Neural progenitor cell (in vitro differentiated cells): Measurements from ENCODE around the gene PNKP. TPM values are rescaled to one million over a fixed set of nuclear protein-coding genes. Genes with fewer than 3 reads are reported as not detected.

Experiments
- DNase-seq: peaks from one replicate; pipeline ENCODE4 v3.0.0-alpha.2; 2016; ENCODE audit warnings: low spot score
- H2AFZ ChIP-seq: fragments of 200-600 bp; sonication (generic); replicated peaks from 2 replicates; pipeline ENCODE4 v1.6.1; 2016; ENCODE audit warnings: antibody characterized with exemption
- H3F3A ChIP-seq: fragments of 200-600 bp; sonication (generic); 2 replicates; pipeline ENCODE4 v1.6.1; 2016; ENCODE audit warnings: antibody characterized with exemption, low read depth
- H3K27ac ChIP-seq: fragments of 200-600 bp; sonication (generic); 2 replicates; pipeline ENCODE4 v1.5.1; 2016; ENCODE audit warnings: mild to moderate bottlenecking
- H3K27me3 ChIP-seq: fragments of 200-600 bp; sonication (generic); 2 replicates; pipeline ENCODE4 v1.6.1; 2016; ENCODE audit warnings: mild to moderate bottlenecking, moderate library complexity
- H3K36me3 ChIP-seq: fragments of 200-600 bp; sonication (generic); 2 replicates; pipeline ENCODE4 v1.5.1; 2016
- H3K4me1 ChIP-seq: fragments of 200-600 bp; sonication (generic); 2 replicates; pipeline ENCODE4 v1.6.1; 2016; ENCODE audit warnings: mixed run types
- H3K4me2 ChIP-seq: fragments of 200-600 bp; sonication (generic); 2 replicates; pipeline ENCODE4 v1.6.1; 2016
- H3K4me3 ChIP-seq: fragments of 200-600 bp; sonication (generic); 2 replicates; pipeline ENCODE4 v1.5.1; 2016
- H3K79me2 ChIP-seq: fragments of 200-600 bp; sonication (generic); 2 replicates; pipeline ENCODE4 v1.6.1; 2016; ENCODE audit warnings: low read depth
- H3K9ac ChIP-seq: fragments of 200-600 bp; sonication (generic); 2 replicates; pipeline ENCODE4 v1.6.1; 2016
- H3K9me3 ChIP-seq: fragments of 200-600 bp; sonication (generic); 2 replicates; pipeline ENCODE4 v1.5.1; 2016; ENCODE audit warnings: low read depth
- H4K20me1 ChIP-seq: fragments of 200-600 bp; sonication (generic); 2 replicates; pipeline ENCODE4 v1.6.1; 2016; ENCODE audit warnings: low read depth
- H3K27ac Mint-ChIP-seq: 3 replicates; pipeline ENCODE4 v1.8.0; 2021; ENCODE audit warnings: mixed read lengths
- H3K27me3 Mint-ChIP-seq: 2 replicates; pipeline ENCODE4 v1.8.0; 2022; ENCODE audit warnings: low read depth, mild to moderate bottlenecking, inconsistent platforms, moderate library complexity, mixed read lengths; ENCODE audit not compliant: insufficient read depth
- H3K36me3 Mint-ChIP-seq: 3 replicates; pipeline ENCODE4 v1.8.0; 2021; ENCODE audit warnings: mixed read lengths
- H3K4me1 Mint-ChIP-seq: 3 replicates; pipeline ENCODE4 v1.8.0; 2021; ENCODE audit warnings: mixed read lengths
- H3K4me3 Mint-ChIP-seq: 3 replicates; pipeline ENCODE4 v1.8.0; 2021; ENCODE audit warnings: mild to moderate bottlenecking, moderate library complexity, mixed read lengths
- H3K9me3 Mint-ChIP-seq: 3 replicates; pipeline ENCODE4 v1.8.0; 2020; ENCODE audit warnings: mixed read lengths
- EZH2 ChIP-seq: fragments of 200-600 bp; sonication (generic); IDR thresholded peaks from 2 replicates; pipeline ENCODE4 v1.6.1; 2017; ENCODE audit warnings: antibody characterized with exemption, mild to moderate bottlenecking, moderate library complexity
- EZH2phosphoT487 ChIP-seq: fragments of 200-600 bp; sonication (generic); IDR thresholded peaks from 2 replicates; pipeline ENCODE4 v1.6.1; 2017; ENCODE audit warnings: antibody characterized with exemption
- total RNA-seq: library from RNA; depleted of rRNA; stranded (reverse); fragments of >200 nt; gene quantifications from 2 replicates; pipeline ENCODE4 v1.2.3, GENCODE V29; 2015; ENCODE audit warnings: low replicate concordance
- TF ChIP-seq, protein P1 (sequence below): fragments of 200-600 bp; sonication (generic); IDR thresholded peaks from 2 replicates; pipeline ENCODE4 v1.5.1; 2017; ENCODE audit warnings: antibody characterized with exemption, mild to moderate bottlenecking

The PNKP gene
- total RNA-seq, 1 donor from 2014 or later, result 41.1 TPM

DNA sequence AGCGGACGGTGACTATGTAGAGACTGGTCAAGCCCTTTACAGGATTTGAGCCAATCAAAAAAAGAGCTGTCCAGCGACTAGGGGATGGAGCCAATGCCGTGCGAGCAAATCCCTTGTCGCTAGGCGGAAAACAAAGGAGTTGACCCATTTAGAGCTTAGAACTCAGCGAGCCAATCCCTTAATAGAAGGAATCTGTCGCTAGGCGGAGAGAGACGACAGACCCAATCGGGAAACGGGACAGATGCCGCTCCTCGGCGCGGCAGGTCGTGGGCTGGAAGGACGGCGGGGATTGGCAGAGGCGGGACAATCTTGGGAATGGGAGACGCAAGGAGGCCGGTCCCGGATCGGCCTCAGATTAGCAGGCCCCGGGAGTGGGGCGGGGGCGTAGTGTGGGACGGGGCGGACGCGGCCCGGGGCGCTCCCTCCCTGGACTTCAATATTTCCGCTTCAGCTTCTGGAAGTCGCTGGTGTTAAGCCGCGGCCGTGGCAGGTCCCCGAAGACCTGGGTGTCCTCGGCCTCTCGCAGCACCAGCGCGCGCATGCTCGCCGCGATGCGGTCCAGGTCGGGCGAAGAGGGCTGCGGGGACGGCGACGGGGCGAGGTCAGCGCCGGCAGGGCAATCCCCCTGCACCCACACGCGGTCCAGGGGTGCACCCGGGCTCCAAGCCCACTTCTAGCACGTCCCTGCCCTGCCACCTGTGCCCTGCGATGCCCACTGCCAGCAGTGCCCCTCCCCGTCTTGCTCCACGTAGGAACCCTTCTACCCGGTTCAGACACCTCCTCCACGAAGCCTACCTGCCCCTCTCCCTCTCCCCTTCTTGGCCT lies 2.3 kb upstream of the PNKP start:
- peaks cover 15% of the 10 kb centered on the region for H3K4me1 ChIP-seq
- H3K27ac ChIP-seq, result peak overlapping the region; percentile 79
- no peak overlapping the region for H3K4me3 Mint-ChIP-seq

DNA sequence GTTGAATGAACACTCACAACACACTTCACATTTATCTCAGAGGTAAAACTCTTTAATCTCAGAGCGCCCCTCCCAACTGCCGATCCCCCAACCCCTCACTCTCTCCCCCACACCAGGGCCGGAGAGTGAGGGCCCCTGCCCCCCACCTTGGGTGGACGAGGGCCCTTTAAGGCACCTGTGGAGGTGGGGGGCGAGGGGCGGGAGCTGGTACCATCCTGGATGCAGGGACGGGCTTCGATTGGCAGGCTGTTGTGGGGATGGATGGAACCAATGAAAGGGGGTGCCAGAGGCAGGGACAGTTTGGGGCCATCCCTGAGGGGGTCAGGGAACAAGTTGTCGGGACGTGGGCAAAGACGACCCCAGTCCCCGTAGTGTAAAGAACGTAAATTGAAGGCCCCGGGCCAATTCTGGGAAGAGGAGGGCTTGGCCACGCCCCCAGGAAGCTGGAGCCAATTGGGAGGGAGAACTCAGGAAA lies 1.7 kb upstream of the PNKP start:
- Histone ChIP-seq H3F3A (peaks cover 61% of the 10 kb centered on the region), H3K9ac (no peak overlapping the region), H3K27ac (peak overlapping the region; percentile 42), H3K4me1 (peaks cover 15% of the 10 kb centered on the region), H4K20me1 (peaks cover 14% of the 10 kb centered on the region), H3K27me3 (no peaks in the 10 kb centered on the region), H3K36me3 (no peaks in the 10 kb centered on the region), H3K4me3 (peak overlapping the region; percentile 41), H3K79me2 (peaks cover 32% of the 10 kb centered on the region), H2AFZ (no peak overlapping the region), H3K4me2 (peak overlapping the region; percentile 78), H3K9me3 (no peaks in the 10 kb centered on the region)
- Mint-ChIP-seq H3K27ac (peak overlapping the region; percentile 57), H3K4me1 (peaks cover 50% of the 10 kb centered on the region), H3K36me3 (peaks cover 16% of the 10 kb centered on the region), H3K4me3 (no peak overlapping the region), H3K9me3 (no peaks in the 10 kb centered on the region), H3K27me3 (peaks cover 11% of the 10 kb centered on the region)
- no peak for DNase-seq
- TF ChIP-seq, protein P1, sequence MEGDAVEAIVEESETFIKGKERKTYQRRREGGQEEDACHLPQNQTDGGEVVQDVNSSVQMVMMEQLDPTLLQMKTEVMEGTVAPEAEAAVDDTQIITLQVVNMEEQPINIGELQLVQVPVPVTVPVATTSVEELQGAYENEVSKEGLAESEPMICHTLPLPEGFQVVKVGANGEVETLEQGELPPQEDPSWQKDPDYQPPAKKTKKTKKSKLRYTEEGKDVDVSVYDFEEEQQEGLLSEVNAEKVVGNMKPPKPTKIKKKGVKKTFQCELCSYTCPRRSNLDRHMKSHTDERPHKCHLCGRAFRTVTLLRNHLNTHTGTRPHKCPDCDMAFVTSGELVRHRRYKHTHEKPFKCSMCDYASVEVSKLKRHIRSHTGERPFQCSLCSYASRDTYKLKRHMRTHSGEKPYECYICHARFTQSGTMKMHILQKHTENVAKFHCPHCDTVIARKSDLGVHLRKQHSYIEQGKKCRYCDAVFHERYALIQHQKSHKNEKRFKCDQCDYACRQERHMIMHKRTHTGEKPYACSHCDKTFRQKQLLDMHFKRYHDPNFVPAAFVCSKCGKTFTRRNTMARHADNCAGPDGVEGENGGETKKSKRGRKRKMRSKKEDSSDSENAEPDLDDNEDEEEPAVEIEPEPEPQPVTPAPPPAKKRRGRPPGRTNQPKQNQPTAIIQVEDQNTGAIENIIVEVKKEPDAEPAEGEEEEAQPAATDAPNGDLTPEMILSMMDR, result no peak
- TF ChIP-seq EZH2phosphoT487 (no peak), EZH2 (no peak)

More for the DNA sequence above, 2.3 kb upstream of the PNKP start:
- peak; percentile 100 for DNase-seq
- H3K4me3 ChIP-seq, result peak overlapping the region; percentile 50
- H3K36me3 ChIP-seq, result no peaks in the 10 kb centered on the region
- peaks cover 7% of the 10 kb centered on the region for H4K20me1 ChIP-seq
- H3K4me2 ChIP-seq, result peak overlapping the region; percentile 77
- H3K79me2 ChIP-seq, result peaks cover 31% of the 10 kb centered on the region
- H3K27me3 ChIP-seq, result no peaks in the 10 kb centered on the region
- Mint-ChIP-seq H3K9me3 (no peaks in the 10 kb centered on the region), H3K4me1 (peaks cover 43% of the 10 kb centered on the region), H3K27ac (peak overlapping the region; percentile 93), H3K36me3 (peaks cover 9% of the 10 kb centered on the region), H3K27me3 (peaks cover 9% of the 10 kb centered on the region)
- peak overlapping the region; percentile 34 for H3K9ac ChIP-seq
- H3K9me3 ChIP-seq, result no peaks in the 10 kb centered on the region
- peaks cover 54% of the 10 kb centered on the region for H3F3A ChIP-seq
- TF ChIP-seq EZH2phosphoT487, result no peak
- TF ChIP-seq EZH2, result no peak
- TF ChIP-seq, protein P1, result no peak
- peak overlapping the region; percentile 22 for H2AFZ ChIP-seq

DNA sequence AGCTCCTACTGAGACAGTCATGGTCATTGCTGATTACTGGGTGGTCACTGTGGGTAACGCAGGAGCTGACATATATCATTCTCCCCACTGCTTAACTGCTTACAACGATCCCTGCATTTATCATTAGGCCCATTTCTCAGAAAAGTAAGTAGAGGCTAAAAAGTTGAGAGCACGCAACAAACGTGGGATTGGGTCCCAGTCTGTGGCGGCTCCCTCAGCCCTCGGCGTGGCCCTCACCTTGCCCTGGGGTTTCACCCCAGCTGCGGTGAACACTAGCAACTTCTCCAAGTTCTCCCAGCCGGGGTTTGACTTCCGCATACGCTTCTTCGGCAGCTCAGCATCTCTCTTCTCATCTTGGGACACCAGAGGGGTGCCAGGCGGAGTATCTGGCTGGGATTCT lies 2.5 kb downstream of the PNKP start:
- no peak for TF ChIP-seq EZH2
- TF ChIP-seq, protein P1, result no peak
- no peak for TF ChIP-seq EZH2phosphoT487
- H3K4me2 ChIP-seq, result peak overlapping the region; percentile 89
- H4K20me1 ChIP-seq, result peaks cover 55% of the 10 kb centered on the region
- peaks cover 38% of the 10 kb centered on the region for H3K79me2 ChIP-seq
- peaks cover 23% of the 10 kb centered on the region for H3K36me3 Mint-ChIP-seq
- H3K36me3 ChIP-seq, result no peaks in the 10 kb centered on the region
- no peaks in the 10 kb centered on the region for H3K9me3 ChIP-seq
- no peaks in the 10 kb centered on the region for H3K27me3 ChIP-seq
- peaks cover 50% of the 10 kb centered on the region for H3K4me1 Mint-ChIP-seq
- peaks cover 9% of the 10 kb centered on the region for H3K4me1 ChIP-seq
- no peak overlapping the region for H3K27ac ChIP-seq
- peak overlapping the region; percentile 46 for H3K4me3 Mint-ChIP-seq
- peaks cover 88% of the 10 kb centered on the region for H3F3A ChIP-seq
- H3K27ac Mint-ChIP-seq, result no peak overlapping the region
- H2AFZ ChIP-seq, result no peak overlapping the region
- DNase-seq, result no peak
- peak overlapping the region; percentile 72 for H3K4me3 ChIP-seq
- no peaks in the 10 kb centered on the region for H3K9me3 Mint-ChIP-seq
- H3K9ac ChIP-seq, result no peak overlapping the region
- peaks cover 14% of the 10 kb centered on the region for H3K27me3 Mint-ChIP-seq
